Kidney (tissue), 14 donors: ENCODE results near the gene RNF152. TPM values are rescaled to one million over a fixed set of nuclear protein-coding genes. Genes with fewer than 3 reads are reported as not detected.

Experiments
- DNase-seq, 5 donors: peaks; one replicate each; pipeline ENCODE4 v3.0.0-alpha.2; 2013 to 2020
- FAIRE-seq: peaks from 2 replicates; lab custom pipeline; 2012; peaks lifted over from hg19 to GRCh38; lab: Jason Lieb, UNC
- H3K27ac ChIP-seq, 2 donors: one replicate each; pipeline ENCODE4 v1.7.0; 2013; ENCODE audit warnings: low read depth in 2 of 2, low read length in 2 of 2, inconsistent platforms in 1 of 2
- H3K27me3 ChIP-seq: one replicate; pipeline ENCODE4 v1.7.1; 2013; ENCODE audit warnings: low read length, inconsistent platforms; ENCODE audit not compliant: control insufficient read depth, insufficient read depth
- H3K36me3 ChIP-seq, 3 donors: one replicate each; pipeline versions ENCODE4 v1.7.0 to v1.7.1; 2013; ENCODE audit warnings: low read length in 3 of 3, control low read depth in 1 of 3, inconsistent platforms in 1 of 3; ENCODE audit not compliant: insufficient read depth in 3 of 3, control insufficient read depth in 2 of 3
- H3K4me1 ChIP-seq, 3 donors: one replicate each; pipeline versions ENCODE4 v1.7.0 to v1.7.1; 2013; ENCODE audit warnings: low read length in 3 of 3, inconsistent platforms in 1 of 3, low read depth in 1 of 3; ENCODE audit not compliant: control insufficient read depth in 2 of 3, insufficient read depth in 2 of 3
- H3K4me3 ChIP-seq, 3 donors: one replicate each; pipeline versions ENCODE4 v1.7.0 to v1.8.1; 2013; ENCODE audit warnings: low read length in 3 of 3, control low read depth in 1 of 3, inconsistent platforms in 1 of 3
- H3K9ac ChIP-seq, 3 donors: one replicate each; pipeline versions ENCODE4 v1.7.0 to v1.7.1; 2013; ENCODE audit warnings: low read length in 3 of 3, control low read depth in 1 of 3, inconsistent platforms in 1 of 3
- H3K9me3 ChIP-seq, 3 donors: one replicate each; pipeline versions ENCODE4 v1.7.0 to v1.7.1; 2013; ENCODE audit warnings: low read length in 3 of 3, control low read depth in 1 of 3, inconsistent platforms in 1 of 3; ENCODE audit not compliant: control insufficient read depth in 2 of 3, insufficient read depth in 1 of 3
- CTCF ChIP-seq: IDR thresholded peaks from 3 replicates; pipeline ENCODE4 v1.5.1; 2012; ENCODE audit warnings: mild to moderate bottlenecking, moderate library complexity, borderline replicate concordance; ENCODE audit not compliant: insufficient read depth; ENCODE audit errors: extremely low read depth
- intact Hi-C: fragments of 100-400 bp; cut with DNase I; formaldehyde crosslinking; loops from one replicate; pipeline ENCODE4 v1.11.1; 2022
- polyA plus RNA-seq: library from polyadenylated mRNA; stranded (reverse); fragments of 350-450 nt; fragmentation: Illumina TruSeq; extraction: RNeasy Lipid Tissue Mini Kit (QIAGEN cat#74804); gene quantifications from one replicate; pipeline ENCODE4 v1.2.3, GENCODE V29; 2014; ENCODE audit warnings: low read depth, low replicate concordance; ENCODE audit not compliant: insufficient read depth
- total RNA-seq: library from RNA; stranded (reverse); fragmentation: NEBNext Ultra II Directional; extraction: Animal tissue kit (Norgen Biotek cat#: 25700); gene quantifications from one replicate; pipeline ENCODE4 v1.2.1, GENCODE V29; 2021
- donor health status: control.
- donor health status: control.
- donor health status: control.
- donor health status: control.
- donor health status: control.
- donor health status: DM: yes; HTN: yes; CAD: no.
- donor health status: Normal renal cell carcinoma (clear cell type).

RNF152 gene
- total and polyA plus RNA-seq, 2 donors from 2014 or later: 37.6 to 45.0 TPM

GRCh38 chr18:61833978-61834377, 58.8 kb downstream of the RNF152 start:
- H3K27ac ChIP-seq: peak overlapping the region; percentile 10 to 49
- intact Hi-C loops: no loop called here
- no peak for DNase-seq
- no peak overlapping the region for H3K9ac ChIP-seq
- H3K36me3 ChIP-seq: peaks cover 0 to 11% (median 6%) of the 10 kb centered on the region in 3 donors
- no peak for FAIRE-seq
- no peaks in the 10 kb centered on the region for H3K9me3 ChIP-seq
- no peak for TF ChIP-seq CTCF
- H3K27me3 ChIP-seq: no peaks in the 10 kb centered on the region
- H3K4me3 ChIP-seq: no peak overlapping the region
- peaks cover 3 to 28% (median 24%) of the 10 kb centered on the region in 3 donors for H3K4me1 ChIP-seq

GRCh38 chr18:61833387-61833786, 59.4 kb downstream of the RNF152 start:
- no peak for TF ChIP-seq CTCF
- Histone ChIP-seq H3K27ac (peak overlapping the region in 1 of 2 donors; percentile 49), H3K36me3 (peaks cover 0 to 11% (median 6%) of the 10 kb centered on the region in 3 donors), H3K27me3 (no peaks in the 10 kb centered on the region), H3K4me3 (no peak overlapping the region), H3K4me1 (peaks cover 3 to 28% (median 24%) of the 10 kb centered on the region in 3 donors), H3K9ac (no peak overlapping the region), H3K9me3 (no peaks in the 10 kb centered on the region)
- intact Hi-C loops: no loop called here
- DNase-seq: peak in 2 of 5 donors; percentile 10 to 45
- no peak for FAIRE-seq

GRCh38 chr18:61832858-61833257, 59.9 kb downstream of the RNF152 start:
- TF ChIP-seq CTCF: no peak
- no peak overlapping the region for H3K4me3 ChIP-seq
- FAIRE-seq (no peak), DNase-seq (no peak)
- intact Hi-C loops: no loop called here
- H3K9ac ChIP-seq: no peak overlapping the region
- no peaks in the 10 kb centered on the region for H3K9me3 ChIP-seq
- H3K27ac ChIP-seq: no peak overlapping the region
- peaks cover 0 to 9% (median 8%) of the 10 kb centered on the region in 3 donors for H3K36me3 ChIP-seq
- H3K4me1 ChIP-seq: peaks cover 3 to 28% (median 28%) of the 10 kb centered on the region in 3 donors
- H3K27me3 ChIP-seq: no peaks in the 10 kb centered on the region

- no peaks in the 10 kb centered on the region for H3K9me3 ChIP-seq
- peak overlapping the region in 1 of 3 donors; percentile 26 for H3K4me3 ChIP-seq
- no peak for FAIRE-seq
- peak overlapping the region in 1 of 2 donors; percentile 51 for H3K27ac ChIP-seq
- DNase-seq: peak in 2 of 5 donors; percentile 35 to 47
- H3K27me3 ChIP-seq: no peaks in the 10 kb centered on the region
- H3K9ac ChIP-seq: no peak overlapping the region
- H3K4me1 ChIP-seq: peaks cover 3 to 33% (median 28%) of the 10 kb centered on the region in 3 donors
- TF ChIP-seq CTCF: no peak
- peaks cover 0 to 7% (median 4%) of the 10 kb centered on the region in 3 donors for H3K36me3 ChIP-seq
- intact Hi-C loops: no loop called here
Observed at GRCh38 chr18:61831071-61831470, 61.7 kb downstream of the RNF152 start.
